Aorta (tissue), 5 donors: ENCODE measurements around the gene TRIP6. TPM values are rescaled to one million over a fixed set of nuclear protein-coding genes. Genes with fewer than 3 reads are reported as not detected.
"Not testable (repeated sequence)": the region's sequence is repeated elsewhere in the genome, so short reads cannot be mapped to it uniquely, and the experiment has no call there.

Source experiments
- ATAC-seq: fragments of 200-7000 bp; cut with Tn5 transposase; one replicate; pipeline ENCODE4 v1.9.1; 2022; ENCODE audit warnings: moderate library complexity; ENCODE audit not compliant: low FRiP score
- DNase-seq, 2 donors: peaks; one replicate each; pipeline ENCODE4 v3.0.0-alpha.2; 2020
- H3K27ac ChIP-seq, 2 donors: one replicate each; pipeline ENCODE4 v1.5.1; 2013; ENCODE audit warnings: low read length in 2 of 2, mild to moderate bottlenecking in 2 of 2, moderate library complexity in 2 of 2, control low read depth in 1 of 2, inconsistent platforms in 1 of 2, low read depth in 1 of 2
- H3K27me3 ChIP-seq, 2 donors: one replicate each; pipeline ENCODE4 v1.6.1; 2013; ENCODE audit warnings: control low read depth in 1 of 2, low read length in 1 of 2, mild to moderate bottlenecking in 1 of 2, moderate library complexity in 1 of 2; ENCODE audit not compliant: insufficient read depth in 2 of 2, control insufficient read depth in 1 of 2
- H3K36me3 ChIP-seq, 2 donors: one replicate each; pipeline ENCODE4 v1.6.1; 2013; ENCODE audit warnings: control low read depth in 1 of 2, low read length in 1 of 2, mild to moderate bottlenecking in 1 of 2; ENCODE audit not compliant: insufficient read depth in 2 of 2, control insufficient read depth in 1 of 2
- H3K4me1 ChIP-seq, 2 donors: one replicate each; pipeline ENCODE4 v1.6.1; 2013; ENCODE audit warnings: low read length in 2 of 2, control low read depth in 1 of 2, mild to moderate bottlenecking in 1 of 2, moderate library complexity in 1 of 2; ENCODE audit not compliant: insufficient read depth in 2 of 2, control insufficient read depth in 1 of 2
- H3K4me3 ChIP-seq, 2 donors: one replicate each; pipeline ENCODE4 v1.5.1; 2013; ENCODE audit warnings: low read length in 2 of 2, control low read depth in 1 of 2, mild to moderate bottlenecking in 1 of 2
- H3K9me3 ChIP-seq: one replicate; pipeline ENCODE4 v1.6.1; 2013; ENCODE audit warnings: mild to moderate bottlenecking, low read length; ENCODE audit not compliant: control insufficient read depth
- WGBS, 2 donors: extraction: QIAGEN DNeasy Blood & Tissue Kit; methylation state at CpG; one replicate each; pipeline ENCODE4 v1.1.7; 2013; 5-methylcytosine and 5-hydroxymethylcytosine counted together
- intact Hi-C, 2 donors: fragments of 100-400 bp; cut with DNase I; formaldehyde crosslinking; loops; one replicate each; pipeline versions ENCODE4 v1.14.2 to v1.15.0; 2022
- microRNA-seq, 2 donors: library from miRNA; unstranded; fragments of <30 nt; microRNA quantifications; one replicate each; pipeline ENCODE4 v1.2.0, GENCODE V29; 2020
- polyA plus RNA-seq, 2 donors: library from polyadenylated mRNA; stranded (reverse); fragments of 200-250 nt; gene quantifications; one replicate each; pipeline ENCODE4 v1.2.3, GENCODE V29; 2013
- total RNA-seq, 2 donors: library from RNA; stranded (reverse); fragmentation: NEBNext Ultra II Directional; extraction: Animal tissue kit (Norgen Biotek cat#: 25700); gene quantifications; one replicate each; pipeline ENCODE4 v1.2.1, GENCODE V29; 2021
- donor health status: healthy with polysubstance abuse.
- donor health status: Bipolar disorder and iron deficiency.
- donor health status: DM: no; HTN: no; CAD: no.
- donor health status: DM: no; HTN: no; CAD: no.
- donor health status: DM: yes; HTN: yes; CAD: no.

TRIP6 gene
- total and polyA plus RNA-seq, 4 donors: 39.3 to 136 (median 78.8) TPM

DNA sequence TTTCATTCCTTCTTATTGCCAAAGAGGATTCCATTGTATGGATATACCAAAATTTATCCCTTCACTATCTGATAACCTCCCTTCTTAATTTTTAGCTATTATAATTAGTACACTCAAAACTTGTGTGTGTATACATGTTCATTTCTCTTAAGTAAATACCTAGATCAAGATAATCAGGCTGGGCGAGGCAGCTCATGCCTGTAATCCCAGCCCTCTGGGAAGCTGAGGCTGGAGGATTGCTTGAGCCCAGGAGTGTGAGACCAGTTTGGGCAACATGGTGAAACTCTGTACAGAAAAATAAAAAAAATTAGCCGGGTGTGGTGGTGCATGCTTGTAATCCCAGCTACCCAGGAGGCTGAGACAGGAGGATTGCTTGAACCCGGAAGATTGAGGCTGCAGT, 44.3 kb downstream of the TRIP6 start:
- WGBS, 2 donors: 85 to 86% methylated on average over 3 of the region's 3 CpGs
- Histone ChIP-seq H3K9me3 (no peaks in the 10 kb centered on the region), H3K27me3 (no peaks in the 10 kb centered on the region), H3K4me3 (no peak overlapping the region), H3K36me3 (no peaks in the 10 kb centered on the region), H3K27ac (no peak overlapping the region), H3K4me1 (peaks cover 0 to 2% of the 10 kb centered on the region in 2 donors)
- DNase-seq (no peak), ATAC-seq (no peak)
- intact Hi-C loops: no loop called here

DNA sequence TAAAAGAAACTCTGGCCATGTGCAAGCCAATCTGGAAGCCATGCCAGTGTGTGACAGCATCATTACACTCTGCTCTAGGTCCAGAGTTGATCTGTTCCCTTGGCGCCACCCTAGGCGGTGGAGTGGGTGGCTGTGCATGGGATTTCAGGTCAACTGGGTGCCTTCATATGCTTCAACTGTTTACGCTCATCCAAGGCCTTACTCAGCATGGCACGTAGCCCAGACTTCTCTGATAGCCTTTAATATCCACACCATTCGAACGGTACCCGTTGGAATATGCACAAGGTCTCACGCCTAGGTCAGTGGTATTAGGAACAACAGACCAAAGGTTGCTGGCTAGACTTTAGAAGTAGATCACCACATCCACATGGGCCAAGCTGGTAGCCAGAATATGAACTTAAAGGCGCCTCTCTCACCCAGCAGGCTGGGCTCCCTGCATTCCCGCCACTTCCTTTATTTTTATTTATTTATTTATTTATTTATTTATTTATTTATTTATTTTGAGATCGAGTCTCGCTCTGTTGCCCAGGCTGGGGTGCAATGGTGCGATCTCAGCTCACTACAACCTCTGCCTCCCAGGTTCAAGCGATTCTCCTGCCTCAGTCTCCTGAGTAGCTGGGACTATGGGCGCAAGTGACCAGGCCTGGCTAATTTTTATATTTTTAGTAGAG, 47.2 kb downstream of the TRIP6 start:
- no peak for ATAC-seq
- WGBS, 2 donors: 79 to 85% methylated on average over 15 of the region's 15 CpGs
- no peaks in the 10 kb centered on the region for H3K27me3 ChIP-seq

GRCh38 chr7:100914879-100915447, 47.8 kb downstream of the TRIP6 start:
- ATAC-seq: no peak
- WGBS, 2 donors: 91 to 93% methylated on average over 8 of the region's 8 CpGs
- peaks cover 0 to 2% of the 10 kb centered on the region in 2 donors for H3K4me1 ChIP-seq

More for the DNA sequence above, 47.2 kb downstream of the TRIP6 start:
- H3K4me3 ChIP-seq: no peak overlapping the region
- intact Hi-C loops: no loop called here
- peaks cover 0 to 2% of the 10 kb centered on the region in 2 donors for H3K4me1 ChIP-seq
- H3K36me3 ChIP-seq: no peaks in the 10 kb centered on the region
- DNase-seq: no peak
- H3K27ac ChIP-seq: no peak overlapping the region
- H3K9me3 ChIP-seq: no peaks in the 10 kb centered on the region

DNA sequence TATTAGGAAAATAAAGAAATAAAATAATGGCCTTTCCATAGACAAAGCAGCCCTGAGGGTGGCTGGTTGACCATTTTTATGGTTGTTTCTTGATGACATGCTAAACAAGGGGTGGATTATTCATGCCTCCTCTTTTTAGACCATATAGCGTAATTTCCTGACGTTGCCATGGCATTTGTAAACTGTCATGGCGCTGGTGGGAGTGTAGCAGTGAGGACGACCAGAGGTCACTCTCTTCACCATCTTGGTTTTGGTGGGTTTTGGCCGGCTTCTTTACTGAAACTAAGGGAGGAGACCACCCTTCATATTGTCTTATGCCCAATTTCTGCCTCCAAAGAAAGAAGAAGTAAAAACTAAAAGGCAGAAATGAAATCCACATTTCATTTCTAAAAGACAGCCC, 52.1 kb downstream of the TRIP6 start:
- H3K27ac ChIP-seq, H3K4me3 ChIP-seq, DNase-seq, H3K4me1 ChIP-seq, H3K9me3 ChIP-seq, intact Hi-C loops, H3K36me3 ChIP-seq, H3K27me3 ChIP-seq, ATAC-seq: not testable (repeated sequence)
- 86 to 94% methylated on average over 5 of the region's 5 CpGs for WGBS, 2 donors

More at GRCh38 chr7:100914879-100915447, 47.8 kb downstream of the TRIP6 start:
- intact Hi-C loops: no loop called here
- Histone ChIP-seq H3K4me3 (no peak overlapping the region), H3K36me3 (no peaks in the 10 kb centered on the region), H3K27ac (no peak overlapping the region), H3K27me3 (no peaks in the 10 kb centered on the region), H3K9me3 (no peaks in the 10 kb centered on the region)
- DNase-seq: no peak

DNA sequence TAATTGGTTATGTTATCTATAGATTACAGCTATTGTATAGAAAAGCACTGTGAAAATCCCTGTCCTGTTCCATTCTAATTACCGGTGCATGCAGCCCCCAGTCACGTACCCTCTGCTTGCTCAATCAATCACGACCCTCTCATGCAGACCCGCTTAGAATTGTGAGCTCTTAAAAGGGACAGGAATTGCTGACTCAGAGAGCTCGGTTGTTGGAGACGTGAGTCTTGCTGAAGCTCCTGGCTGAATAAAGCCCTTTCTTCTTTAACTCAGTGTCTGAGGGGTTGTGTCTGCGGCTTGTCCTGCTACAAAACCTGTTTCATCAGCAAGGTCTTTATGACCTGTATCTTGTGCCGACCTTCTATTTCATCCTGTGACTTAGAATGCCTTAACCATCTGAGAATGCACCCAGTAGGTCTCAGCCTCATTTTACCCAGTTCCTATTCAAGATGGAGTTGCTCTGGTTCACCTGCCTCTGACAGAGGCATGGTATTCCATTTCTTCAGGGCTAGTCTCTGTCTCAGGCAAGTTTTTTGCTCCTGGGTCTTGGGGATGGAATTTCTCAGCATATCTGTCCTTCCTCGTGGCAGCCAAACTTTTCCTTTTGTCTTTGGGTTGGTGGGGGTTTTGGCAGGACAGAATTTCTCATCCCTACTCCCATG, 52.7 kb downstream of the TRIP6 start:
- H3K27ac ChIP-seq, intact Hi-C loops, ATAC-seq, DNase-seq, H3K27me3 ChIP-seq, H3K4me3 ChIP-seq, H3K4me1 ChIP-seq, H3K9me3 ChIP-seq, H3K36me3 ChIP-seq: not testable (repeated sequence)
- WGBS, 2 donors: 63 to 68% methylated on average over 9 of the region's 9 CpGs

DNA sequence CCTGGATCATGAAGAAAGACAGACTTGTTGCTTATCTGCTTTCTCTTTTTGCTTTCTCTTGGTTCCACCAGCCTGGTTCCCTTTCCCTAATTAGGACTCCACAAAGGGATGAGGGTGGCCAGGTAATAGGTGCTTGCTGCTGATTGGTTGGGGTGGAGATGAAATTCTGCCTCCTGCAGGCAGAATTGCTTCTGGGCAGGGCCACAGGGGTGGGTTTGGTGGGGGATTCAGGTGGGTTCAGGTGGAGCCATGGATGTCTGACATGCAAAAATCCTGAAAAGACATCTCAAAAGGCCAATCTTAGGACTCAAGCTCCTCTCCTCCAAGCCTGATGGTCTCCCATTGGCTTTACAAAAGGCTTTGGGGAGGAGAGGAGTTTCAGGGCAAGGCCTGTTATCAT, 53.9 kb downstream of the TRIP6 start:
- DNase-seq: no peak
- no peaks in the 10 kb centered on the region for H3K9me3 ChIP-seq
- no peak for ATAC-seq
- intact Hi-C loops: no loop called here
- no peak overlapping the region for H3K27ac ChIP-seq
- H3K36me3 ChIP-seq: no peaks in the 10 kb centered on the region
- peaks cover 0 to 2% of the 10 kb centered on the region in 2 donors for H3K4me1 ChIP-seq
- peaks cover 0 to 2% of the 10 kb centered on the region in 2 donors for H3K27me3 ChIP-seq
- no peak overlapping the region for H3K4me3 ChIP-seq

Small RNAs within 50 kb of the gene (microRNA-seq; reads per million reads assigned to microRNA genes)
- gene MIR6875: 0 to 0.60 reads per million in 2 donors

Other genes with a start within 250 kb of the TRIP6 start
- 1 to 10 TPM in 1 of 2 donors, under 1 TPM in 1; 0.45 to 2.1 TPM for gene TFR2, start 225.8 kb upstream of the TRIP6 start, total RNA-seq
- not detected for gene TFR2, start 225.8 kb upstream of the TRIP6 start, polyA plus RNA-seq
- not detected for gene ACTL6B, start 210.9 kb upstream of the TRIP6 start, total RNA-seq
- not detected for gene ACTL6B, start 210.9 kb upstream of the TRIP6 start, polyA plus RNA-seq
- gene GNB2, start 193.6 kb upstream of the TRIP6 start, total RNA-seq: 100 to 1,000 TPM; 185 to 204 TPM
- 100 to 1,000 TPM; 107 to 227 TPM for gene GNB2, start 193.6 kb upstream of the TRIP6 start, polyA plus RNA-seq
- 10 to 100 TPM; 36.0 to 48.1 TPM for gene GIGYF1, start 173.1 kb upstream of the TRIP6 start, total RNA-seq
- 10 to 100 TPM in 1 of 2 donors, 1 to 10 TPM in 1; 6.6 to 51.6 TPM for gene GIGYF1, start 173.1 kb upstream of the TRIP6 start, polyA plus RNA-seq
- 10 to 100 TPM; 16.4 to 17.9 TPM for gene POP7, start 161.3 kb upstream of the TRIP6 start, total RNA-seq
- gene POP7, start 161.3 kb upstream of the TRIP6 start, polyA plus RNA-seq: 10 to 100 TPM; 29.6 to 31.8 TPM
- gene EPO, start 146.9 kb upstream of the TRIP6 start, total RNA-seq: not detected
- under 1 TPM in 1 of 2 donors, not detected in 1; 0.26 TPM for gene EPO, start 146.9 kb upstream of the TRIP6 start, polyA plus RNA-seq
- not detected for gene ZAN, start 133.8 kb upstream of the TRIP6 start, total RNA-seq
- not detected for gene ZAN, start 133.8 kb upstream of the TRIP6 start, polyA plus RNA-seq
- gene EPHB4, start 39.9 kb upstream of the TRIP6 start, total RNA-seq: 10 to 100 TPM; 44.8 to 71.6 TPM
- gene EPHB4, start 39.9 kb upstream of the TRIP6 start, polyA plus RNA-seq: 1 to 10 TPM; 4.3 to 4.5 TPM
- 10 to 100 TPM; 20.3 to 34.3 TPM for gene SLC12A9, start 14.7 kb upstream of the TRIP6 start, total RNA-seq
- 10 to 100 TPM in 1 of 2 donors, 1 to 10 TPM in 1; 8.5 to 43.9 TPM for gene SLC12A9, start 14.7 kb upstream of the TRIP6 start, polyA plus RNA-seq
- 100 to 1,000 TPM in 1 of 2 donors, 10 to 100 TPM in 1; 95.5 to 118 TPM for gene SRRT, start 7.7 kb downstream of the TRIP6 start, total RNA-seq
- gene SRRT, start 7.7 kb downstream of the TRIP6 start, polyA plus RNA-seq: 100 to 1,000 TPM in 1 of 2 donors, 10 to 100 TPM in 1; 22.2 to 151 TPM
- 1 to 10 TPM; 2.0 to 2.6 TPM for gene UFSP1, start 22.3 kb downstream of the TRIP6 start, total RNA-seq
- gene UFSP1, start 22.3 kb downstream of the TRIP6 start, polyA plus RNA-seq: 1 to 10 TPM; 1.5 to 2.0 TPM
- gene ACHE, start 28.5 kb downstream of the TRIP6 start, total RNA-seq: 1 to 10 TPM; 2.0 to 2.6 TPM
- gene ACHE, start 28.5 kb downstream of the TRIP6 start, polyA plus RNA-seq: 1 to 10 TPM; 1.0 to 1.1 TPM
- under 1 TPM; 0.39 to 0.45 TPM for gene MUC3A, start 82.1 kb downstream of the TRIP6 start, total RNA-seq
- gene MUC3A, start 82.1 kb downstream of the TRIP6 start, polyA plus RNA-seq: 1 to 10 TPM in 1 of 2 donors, not detected in 1; 5.5 TPM
- gene MUC12, start 102.2 kb downstream of the TRIP6 start, total RNA-seq: under 1 TPM; 0.24 to 0.88 TPM
- gene MUC12, start 102.2 kb downstream of the TRIP6 start, polyA plus RNA-seq: 10 to 100 TPM in 1 of 2 donors, 1 to 10 TPM in 1; 2.6 to 13.1 TPM
- not detected for gene MUC17, start 152.7 kb downstream of the TRIP6 start, total RNA-seq
- 1 to 10 TPM in 1 of 2 donors, not detected in 1; 1.6 TPM for gene MUC17, start 152.7 kb downstream of the TRIP6 start, polyA plus RNA-seq
- 10 to 100 TPM; 56.6 to 58.3 TPM for gene TRIM56, start 218.1 kb downstream of the TRIP6 start, total RNA-seq
- 10 to 100 TPM in 1 of 2 donors, 1 to 10 TPM in 1; 9.4 to 16.9 TPM for gene TRIM56, start 218.1 kb downstream of the TRIP6 start, polyA plus RNA-seq